ENCODE data around the gene SEMA3C.

Gene SEMA3C

DNA sequence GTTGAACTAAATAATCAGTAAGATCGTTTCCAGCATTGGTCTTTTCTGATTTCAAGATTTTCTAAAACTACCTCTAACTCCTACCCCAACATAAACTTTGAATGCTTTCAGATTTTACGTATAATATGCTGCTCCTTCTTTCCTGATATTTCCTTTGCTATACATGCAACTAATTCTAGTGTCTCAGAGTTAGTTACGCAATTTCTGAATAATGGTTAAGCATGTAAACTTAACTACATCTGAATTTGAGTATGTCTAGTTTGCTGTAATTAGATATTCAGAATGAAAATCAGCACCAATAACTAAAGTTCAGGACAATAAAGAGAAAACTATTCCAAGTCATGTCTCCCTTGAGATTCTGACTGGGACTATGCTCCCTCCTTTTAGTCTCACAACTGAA, 71.0 kb downstream of the SEMA3C start:
- no peak for DNase-seq

DNA sequence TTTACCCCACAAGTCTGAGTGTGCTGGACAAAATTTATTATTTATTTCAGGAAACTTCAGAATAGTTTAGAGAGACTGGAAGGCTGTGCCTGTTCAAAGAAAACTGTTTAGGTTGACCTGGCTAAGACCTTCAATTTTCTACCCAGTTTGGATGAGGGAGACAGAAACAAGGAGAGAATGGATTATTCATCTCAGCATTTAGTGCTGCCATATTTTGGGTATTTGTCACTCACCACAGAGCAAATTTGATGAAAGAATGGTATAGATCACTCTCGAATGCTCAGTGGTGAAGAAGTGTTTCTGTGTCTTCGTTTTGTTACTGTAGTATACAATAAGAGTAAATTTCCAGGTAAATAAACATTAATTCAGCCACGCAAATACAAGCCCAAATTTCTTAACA, 71.8 kb downstream of the SEMA3C start:
- DNase-seq = no peak

DNA sequence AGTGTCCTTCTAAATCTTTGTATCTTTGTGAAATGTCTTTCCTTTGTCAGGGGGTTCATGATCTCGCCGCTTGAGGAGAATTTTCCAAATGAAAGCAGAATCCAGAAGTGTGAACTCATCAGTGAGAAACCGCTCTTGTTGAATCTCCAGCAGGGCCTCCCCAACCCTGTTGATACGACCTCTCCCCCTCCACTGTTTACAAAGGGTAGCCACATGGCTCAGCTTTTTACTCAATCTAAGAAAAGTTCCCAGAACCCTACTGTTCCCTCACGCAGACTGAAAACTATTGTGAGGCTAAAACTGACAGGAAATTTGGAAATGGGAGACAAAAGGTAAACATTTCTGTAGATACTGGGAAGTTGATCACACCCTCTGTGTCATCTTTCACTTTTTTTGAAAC, 73.9 kb downstream of the SEMA3C start:
- no peak for DNase-seq

DNA sequence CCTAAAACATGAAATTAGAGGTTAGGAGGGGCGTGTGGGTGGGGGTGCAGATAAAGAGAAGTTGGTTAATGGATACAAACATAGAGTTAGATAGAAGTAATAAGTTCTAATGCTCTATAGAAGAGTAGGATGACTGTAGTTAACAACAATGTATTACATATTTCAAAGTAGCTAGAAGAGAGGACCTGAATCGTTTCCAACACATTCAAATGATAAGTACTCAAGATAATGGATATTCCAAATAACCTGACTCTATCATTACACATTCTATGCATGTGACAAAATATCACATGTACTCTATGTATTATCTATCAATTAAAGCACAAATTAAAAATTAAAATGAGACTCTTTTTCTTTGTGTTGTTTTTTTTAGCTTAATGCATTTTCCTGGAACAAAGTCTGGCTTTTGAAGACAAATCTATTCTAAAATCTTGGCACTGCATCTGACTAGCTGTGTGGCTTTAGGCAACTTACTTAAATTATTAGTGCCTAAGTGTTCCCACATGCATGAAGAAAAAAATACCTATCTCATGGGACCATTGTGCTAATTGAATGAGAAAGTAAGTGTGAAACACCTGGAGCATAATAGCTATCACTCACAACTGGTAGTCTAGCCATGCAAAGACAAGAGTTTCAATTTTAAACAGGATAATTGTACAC, 75.7 kb downstream of the SEMA3C start:
- DNase-seq = no peak

DNA sequence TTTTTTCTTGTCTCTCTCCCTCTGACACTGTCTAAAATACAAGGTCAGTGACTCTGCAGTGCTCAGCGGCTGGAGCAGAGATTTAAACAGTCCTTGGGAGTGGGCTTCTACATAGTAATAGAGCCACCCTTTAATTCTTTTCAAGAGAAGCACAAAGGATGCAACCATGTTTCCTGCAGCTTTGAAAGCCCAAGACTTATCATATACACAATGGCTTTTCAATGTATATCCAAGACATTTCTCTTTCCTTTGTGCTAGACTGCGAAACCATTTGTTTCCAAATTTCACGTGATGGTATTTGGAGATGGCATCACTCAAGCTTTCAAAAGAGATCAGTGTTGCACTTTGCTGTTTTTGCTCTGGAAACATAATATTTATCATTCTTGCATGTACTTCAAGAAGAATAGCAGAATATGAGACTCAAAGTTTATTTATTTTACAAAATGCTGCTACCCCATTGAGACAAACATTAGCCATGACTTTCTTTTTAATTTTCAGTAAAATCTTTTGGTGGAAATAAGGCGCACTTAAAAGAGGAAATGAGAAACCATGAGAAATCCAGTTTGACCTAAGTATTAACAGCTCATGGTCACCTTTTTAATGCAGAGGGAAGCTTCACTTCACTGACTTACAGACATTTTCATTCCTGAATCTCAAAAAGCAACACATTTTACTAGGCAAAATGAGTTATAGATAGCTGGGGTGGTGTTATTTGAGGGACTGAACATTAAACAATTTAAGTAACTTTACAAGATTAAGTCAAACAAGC, 76.6 kb downstream of the SEMA3C start:
- DNase-seq = no peak

DNA sequence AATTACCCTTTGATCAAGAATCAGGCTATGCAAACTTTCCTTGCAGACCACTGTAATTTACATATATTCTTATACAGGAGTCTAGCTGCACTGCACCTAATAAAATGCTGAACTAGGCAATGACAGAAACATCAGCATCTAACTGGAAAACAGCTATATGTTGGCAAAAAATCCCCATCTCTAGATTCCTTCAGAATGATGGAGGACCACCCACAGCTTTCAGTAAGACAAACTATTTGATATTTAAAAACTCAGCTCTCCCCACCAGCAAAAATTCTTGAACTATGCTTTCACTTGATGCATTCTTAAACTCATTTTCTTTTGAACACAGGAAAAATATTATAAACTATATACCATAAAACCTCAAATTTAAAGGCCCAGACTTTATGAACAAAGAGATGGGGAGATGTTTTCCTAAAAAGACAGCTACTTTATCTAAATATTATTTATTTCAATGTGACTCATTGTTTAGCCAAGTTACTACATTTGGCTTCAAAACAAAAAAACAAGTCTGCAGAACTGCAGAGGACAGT, 77.4 kb downstream of the SEMA3C start:
- no peak for DNase-seq

DNA sequence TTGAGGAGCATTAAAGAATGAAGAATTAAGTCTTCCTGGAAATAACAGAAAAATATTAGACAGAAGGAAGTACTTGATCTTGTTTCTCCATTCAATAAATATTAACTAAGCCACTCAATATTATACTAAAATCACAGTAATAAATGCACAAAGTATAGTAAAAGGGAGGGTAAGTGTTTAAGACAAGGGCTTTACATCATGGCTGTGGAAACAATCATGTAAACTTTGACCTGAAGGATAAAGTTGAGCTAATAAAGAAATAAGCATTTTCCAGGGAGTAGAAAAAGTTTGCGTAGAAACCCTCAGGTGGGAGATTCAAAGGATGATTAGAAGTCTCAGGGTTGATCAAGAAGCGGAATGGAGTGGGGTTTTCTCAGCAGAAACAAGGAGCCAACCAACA, 78.2 kb downstream of the SEMA3C start:
- DNase-seq = no peak

DNA sequence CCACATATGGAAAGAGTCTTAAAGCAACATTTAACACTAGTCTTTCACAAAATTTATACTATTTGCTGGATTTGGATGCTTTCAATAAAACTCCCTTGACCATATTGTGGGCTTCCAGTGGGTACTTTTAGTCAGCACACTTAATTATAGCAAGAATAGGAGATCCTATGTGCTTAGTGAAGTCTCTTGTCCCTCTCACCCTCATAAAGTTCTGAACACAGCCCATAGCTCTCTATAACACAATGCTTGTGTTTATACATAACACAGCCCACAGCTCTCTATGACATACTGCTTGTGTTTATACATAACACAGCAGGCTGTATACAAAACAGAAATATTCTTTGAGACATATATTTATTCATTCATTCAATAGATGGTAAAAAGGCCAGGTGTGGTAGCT, 79.0 kb downstream of the SEMA3C start:
- DNase-seq = no peak

DNA sequence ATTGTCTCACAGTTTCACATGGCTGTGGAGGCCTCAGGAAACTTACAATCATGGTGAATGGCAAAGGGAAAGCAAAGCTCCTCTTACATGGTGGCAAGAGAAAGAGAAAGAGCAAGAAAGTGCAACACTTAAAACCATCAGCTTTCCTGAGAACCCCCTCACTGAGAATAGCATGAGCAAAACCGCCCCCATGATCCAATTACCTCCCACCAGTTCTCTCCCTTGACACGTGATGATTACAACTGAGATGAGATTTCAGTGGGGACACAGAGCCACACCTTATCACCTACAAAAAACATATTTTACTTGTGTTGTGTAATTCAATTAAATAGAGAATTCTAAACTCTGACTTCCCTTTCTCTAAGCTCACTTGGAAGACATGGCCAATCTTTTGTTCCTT, 80.2 kb downstream of the SEMA3C start:
- DNase-seq = no peak

DNA sequence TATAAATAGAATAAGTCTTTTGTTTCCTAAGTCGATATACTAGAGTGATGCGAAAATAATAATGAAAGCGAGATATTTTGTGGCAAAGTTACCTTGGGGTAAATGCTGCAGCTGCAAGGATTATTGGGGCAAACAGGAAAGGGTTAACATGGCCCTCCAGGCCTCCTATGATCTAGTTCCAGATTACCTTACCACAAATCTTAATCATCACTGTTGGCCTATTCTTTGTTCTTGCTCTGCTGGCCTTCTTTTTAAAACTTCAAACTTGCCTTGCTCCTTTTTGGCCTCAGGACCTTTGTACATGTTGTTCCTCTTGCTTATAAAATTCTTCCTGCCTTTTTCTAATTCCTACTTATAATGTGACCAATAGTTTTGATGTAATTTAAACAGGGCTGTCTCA, 81.5 kb downstream of the SEMA3C start:
- no peak for DNase-seq

DNA sequence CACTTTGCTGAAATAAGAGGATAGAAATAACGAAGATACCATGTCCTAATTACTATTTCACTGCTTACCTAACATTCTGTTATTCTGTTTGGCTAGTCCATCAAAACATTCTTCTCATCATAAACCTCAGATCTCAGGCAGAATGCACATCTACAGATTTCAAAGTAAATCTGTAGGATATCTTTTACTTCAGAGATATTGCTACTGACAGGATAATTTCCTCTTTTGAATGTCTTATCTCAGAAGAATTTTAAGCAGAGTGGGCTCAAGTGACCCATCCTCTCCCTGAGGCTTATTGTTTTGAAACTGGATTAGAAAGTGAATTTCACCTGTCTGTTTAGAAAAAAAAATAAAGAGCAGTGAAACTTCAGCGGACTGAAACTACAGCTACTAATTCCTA, 83.6 kb downstream of the SEMA3C start:
- DNase-seq = no peak

DNA sequence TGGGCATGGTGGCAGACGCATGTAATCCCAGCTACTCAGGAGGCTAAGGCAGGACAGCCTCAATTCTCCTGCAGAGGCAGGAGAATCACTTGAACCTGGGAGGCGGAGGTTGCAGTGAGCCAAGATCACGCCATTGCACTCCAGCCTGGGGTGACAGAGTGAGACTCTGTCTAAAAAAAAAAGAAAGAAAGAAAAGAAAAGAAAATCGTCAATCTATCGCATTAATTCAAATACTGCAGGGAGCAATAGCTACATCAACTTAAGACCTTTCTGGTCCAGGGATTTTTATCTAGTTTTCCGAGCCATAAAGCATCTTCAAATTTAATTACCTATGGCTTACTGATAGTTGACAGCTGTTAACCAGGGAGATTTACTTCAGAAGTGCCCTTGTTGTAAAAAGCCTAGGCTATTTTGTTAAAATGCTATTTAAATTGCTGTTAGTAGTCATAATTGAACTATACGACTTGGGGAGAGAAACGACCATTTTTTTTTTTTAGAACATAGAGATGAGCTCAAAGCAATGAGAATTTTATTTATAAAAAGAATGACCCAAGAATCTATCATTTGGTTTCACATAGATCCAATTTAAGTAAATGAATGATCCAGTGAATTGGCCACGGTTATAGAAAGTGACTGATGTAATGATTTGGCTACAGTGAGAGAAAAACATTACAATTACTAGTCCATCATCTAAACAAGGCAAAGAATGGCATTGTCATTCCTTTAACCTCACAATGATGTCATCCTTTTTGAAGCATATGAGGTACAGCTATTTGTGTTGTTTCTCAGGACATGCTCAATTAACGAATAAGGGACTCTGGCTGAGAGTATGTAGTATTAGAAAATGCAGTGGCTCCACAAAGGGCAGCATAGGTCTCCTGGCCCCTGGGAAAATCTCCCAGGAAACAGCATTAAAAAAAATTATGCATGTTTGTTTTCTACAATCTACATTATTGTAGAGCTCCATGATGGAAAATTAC, 85.3 kb downstream of the SEMA3C start:
- no peak for DNase-seq

DNA sequence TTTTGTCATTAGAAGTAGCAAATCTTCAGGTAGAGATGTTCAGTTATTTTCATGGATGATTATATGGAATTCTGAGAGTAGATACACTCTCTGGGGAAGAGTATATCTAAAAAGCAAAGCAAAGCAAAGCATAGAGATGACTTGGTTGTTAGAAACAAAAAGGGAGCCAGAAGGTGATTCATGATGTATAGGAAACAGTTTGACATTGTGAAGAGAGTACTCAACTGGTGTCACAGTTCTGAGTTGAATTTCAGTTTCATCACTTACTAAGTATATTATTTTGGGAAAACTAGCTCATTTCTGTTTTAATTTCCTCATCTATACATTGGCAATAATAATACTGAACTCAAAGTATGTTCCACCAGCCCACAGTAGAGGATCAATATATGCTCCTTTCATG, 86.8 kb downstream of the SEMA3C start:
- DNase-seq = no peak

DNA sequence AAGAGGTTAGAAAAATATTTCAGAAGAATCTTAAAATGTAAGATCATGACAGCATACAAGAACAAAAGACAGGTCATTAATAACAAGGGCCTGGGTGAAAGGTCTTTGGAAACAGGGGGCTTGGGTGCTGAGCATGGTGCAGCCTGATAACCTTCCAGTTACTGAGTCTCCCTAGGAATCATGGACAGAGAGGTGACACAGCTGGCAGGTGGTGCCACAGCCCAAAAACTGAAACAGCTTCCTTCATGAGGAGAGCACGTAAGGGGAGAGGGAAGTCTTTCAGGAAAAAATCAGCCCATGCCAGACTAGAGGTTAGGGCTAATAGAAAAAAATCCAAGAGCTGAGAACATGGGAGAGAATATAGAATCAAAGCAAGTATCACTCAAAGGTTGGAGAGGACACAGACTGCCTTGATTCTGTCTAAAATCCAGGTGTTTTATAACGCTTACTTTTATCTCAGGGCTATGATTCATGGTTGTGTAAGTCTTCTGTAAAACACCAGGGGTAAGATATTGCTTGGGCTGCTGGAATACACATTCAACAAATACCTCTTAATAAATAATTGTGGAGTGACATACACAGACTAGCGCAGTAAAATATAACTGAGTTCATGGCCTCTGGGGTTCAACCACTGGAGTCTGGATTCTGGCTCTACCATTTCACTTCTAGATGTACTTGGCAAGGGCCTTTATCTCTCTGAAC, 88.1 kb downstream of the SEMA3C start:
- DNase-seq = no peak

DNA sequence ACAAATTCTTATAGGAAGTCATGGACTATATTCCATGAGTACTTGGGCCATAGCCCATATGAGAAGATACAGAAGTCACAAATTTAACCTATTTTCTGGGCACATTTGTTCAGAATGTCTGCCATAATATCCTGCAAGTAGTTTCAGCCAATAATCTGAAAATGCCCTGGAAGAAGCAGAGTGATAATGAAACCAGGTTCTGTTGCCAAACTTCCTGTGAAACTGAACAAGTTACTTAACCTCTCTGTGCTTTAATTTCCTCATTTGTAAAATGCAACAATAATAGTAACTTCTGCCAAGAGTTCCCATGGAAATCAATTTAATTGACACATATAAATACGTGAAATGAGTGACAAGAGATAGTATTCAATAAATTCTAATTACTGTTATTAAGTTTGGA, 88.8 kb downstream of the SEMA3C start:
- no peak for DNase-seq

DNA sequence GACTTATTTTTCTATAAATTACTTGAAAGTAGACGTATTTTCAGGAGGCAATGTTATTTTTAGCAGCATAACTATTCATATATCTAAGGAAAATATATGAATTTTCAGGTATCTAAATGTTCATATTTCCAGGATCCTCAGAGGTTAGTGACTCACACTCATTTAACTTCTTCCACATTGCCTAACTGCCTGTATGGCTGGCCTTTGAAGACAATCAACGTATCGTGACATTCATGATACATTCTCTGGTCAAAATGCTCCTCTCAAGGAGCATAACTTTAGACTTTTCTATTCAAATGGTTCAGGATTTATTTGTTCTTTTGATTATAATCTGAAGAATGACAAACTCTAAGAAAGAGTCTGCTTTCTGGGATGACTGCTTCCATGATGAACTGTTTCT, 89.3 kb downstream of the SEMA3C start:
- no peak for DNase-seq

DNA sequence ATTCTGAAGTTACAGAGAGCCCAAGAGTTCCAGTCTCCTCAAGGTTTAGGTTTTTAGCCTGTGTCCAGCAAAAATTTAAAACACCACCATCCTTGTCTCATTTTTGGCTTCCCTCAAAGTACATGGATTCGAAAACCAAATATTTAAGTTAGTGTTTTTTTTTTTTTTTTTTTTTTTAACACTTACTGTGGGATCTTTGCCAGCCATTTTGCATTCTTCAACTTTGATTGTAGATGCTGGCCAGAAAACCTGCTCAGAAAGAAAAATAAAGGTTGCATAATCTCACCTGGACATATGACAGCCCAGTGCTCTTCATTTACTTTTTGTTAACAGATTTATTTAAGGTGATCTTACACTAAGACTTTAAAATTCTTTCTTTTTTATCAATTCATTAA, 91.6 kb downstream of the SEMA3C start:
- no peak for DNase-seq

DNA sequence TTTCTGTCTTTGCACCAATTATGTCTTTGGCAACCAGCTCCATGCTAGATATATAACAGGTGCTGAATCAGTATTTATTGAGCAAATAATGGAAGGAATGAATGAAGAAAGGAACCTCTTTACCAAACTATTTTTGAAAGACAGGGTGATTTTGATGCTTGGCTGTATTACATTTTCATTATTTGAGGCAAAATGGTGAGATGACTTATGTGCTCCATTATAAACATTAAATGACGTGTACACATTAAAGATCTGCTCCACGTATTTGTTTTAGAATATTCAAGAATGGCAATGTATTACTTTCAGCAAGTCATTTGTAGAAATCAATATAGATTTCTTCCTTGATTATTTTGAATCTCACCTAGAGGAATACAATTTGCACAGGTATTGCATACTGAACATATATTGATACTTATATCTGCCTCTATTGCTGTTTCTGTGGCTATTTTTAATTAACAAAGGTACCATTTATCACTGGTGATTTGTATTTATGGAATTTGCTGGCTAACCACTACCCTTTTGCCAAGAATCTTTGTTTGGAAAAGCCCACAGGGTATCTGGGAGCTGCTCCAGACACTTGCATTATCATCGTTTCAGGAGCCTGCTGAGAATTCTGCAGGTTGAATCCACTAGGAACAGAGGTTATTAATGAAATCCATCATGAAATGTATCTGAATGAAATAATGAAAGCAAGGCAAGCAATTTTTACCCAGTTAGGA, 92.2 kb downstream of the SEMA3C start:
- DNase-seq = peak; percentile 22

DNA sequence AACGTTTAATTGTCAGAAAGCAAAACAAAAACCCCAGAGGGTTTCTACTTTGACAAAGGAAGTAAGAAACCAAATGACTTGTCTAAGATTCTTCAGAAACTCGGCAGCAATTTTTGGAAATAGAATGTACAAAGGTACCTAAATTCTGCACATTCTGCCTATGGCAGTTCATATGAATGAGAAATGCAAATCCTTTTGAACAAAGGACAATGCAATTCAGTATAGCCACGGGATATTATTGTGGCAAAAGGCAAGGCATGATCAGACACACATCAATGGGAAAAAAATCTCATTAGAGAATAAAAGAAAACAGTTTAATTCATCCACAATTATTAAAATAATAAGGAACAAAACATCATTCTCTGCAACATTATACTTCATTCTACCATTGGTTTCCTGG, 93.4 kb downstream of the SEMA3C start:
- DNase-seq = no peak

DNA sequence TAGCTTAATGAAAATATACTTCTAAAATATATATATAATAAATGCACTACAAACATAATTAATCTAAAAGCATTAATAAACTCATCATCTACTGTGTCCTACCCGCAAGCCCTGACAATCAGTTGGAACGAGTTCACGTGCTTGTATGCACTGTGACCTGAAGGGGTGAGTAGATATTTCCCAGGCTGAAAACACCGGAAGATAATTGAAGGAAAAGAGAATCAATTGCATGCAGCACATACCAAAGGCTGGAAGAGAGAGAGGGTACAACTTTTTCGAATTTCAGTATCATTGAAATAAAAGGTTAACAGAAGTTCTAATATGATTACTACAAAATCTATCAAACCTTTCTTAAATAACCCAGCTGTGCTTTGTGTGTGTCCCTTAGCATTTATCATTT, 94.6 kb downstream of the SEMA3C start:
- no peak for DNase-seq

DNA sequence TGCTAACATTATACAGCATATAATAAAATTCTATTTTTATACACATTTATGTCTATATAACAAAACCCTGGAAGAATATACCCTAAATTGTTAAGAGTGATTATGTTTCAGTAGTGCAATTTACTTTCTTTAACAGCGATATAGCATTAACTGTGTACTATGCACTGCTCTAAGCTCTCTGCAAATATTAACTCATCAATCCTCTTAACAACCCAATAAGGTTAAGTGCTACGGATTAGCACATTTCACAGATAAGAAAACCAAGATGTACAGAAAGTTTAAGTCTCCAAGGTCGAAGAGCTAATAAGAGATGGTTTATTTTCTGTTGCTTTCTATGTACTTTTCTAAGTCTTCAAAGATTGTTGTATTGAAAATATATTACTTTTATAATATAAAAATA, 95.8 kb downstream of the SEMA3C start:
- DNase-seq = no peak

DNA sequence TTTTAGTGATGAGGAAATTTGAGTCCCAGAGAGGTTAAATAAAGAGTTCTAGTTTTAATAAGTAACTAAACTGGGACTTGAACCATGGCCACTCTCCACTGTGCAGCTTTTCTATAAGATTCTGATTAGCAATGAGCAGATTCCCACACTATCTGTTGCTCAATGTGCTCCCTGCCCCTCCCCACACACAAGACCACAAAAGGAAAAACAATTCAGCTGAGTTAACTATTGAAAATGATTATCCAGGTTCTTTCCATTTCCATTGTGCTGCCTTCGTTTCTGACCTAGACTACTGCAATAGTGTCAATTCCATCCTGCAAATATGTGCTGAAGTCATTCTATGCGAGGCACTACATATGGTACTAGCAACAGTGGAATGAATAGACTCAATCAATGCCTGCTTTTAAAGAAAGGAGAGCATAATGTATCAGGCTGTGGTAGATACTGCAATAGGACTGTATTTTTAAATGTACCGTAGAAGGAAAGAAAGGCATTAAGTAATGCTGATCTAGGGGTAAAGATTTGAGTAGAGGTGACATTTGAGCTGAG, 97.0 kb downstream of the SEMA3C start:
- no peak for DNase-seq
